ENCODE measurements around the gene LRRC73.
"Not testable (repeated sequence)": the region's sequence is repeated elsewhere in the genome, so short reads cannot be mapped to it uniquely, and the experiment has no call there.

The LRRC73 gene, protein sequence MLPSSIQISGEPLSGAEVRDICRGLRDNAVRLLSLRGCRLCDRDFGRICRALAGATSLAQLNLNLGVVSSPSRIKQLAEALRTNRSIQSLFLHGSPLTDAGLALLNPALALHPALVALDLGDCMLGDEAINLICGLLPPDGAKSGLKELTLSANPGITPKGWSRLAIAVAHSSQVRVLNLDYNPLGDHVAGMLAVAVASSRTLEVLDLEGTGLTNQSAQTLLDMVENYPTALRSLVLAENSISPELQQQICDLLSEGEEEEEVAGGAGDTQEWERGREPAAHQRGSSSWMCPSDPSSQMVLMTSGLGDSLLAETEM
- total RNA-seq: 0 to 0.98 (median 0.50) reads per million in 4 experiments

DNA sequence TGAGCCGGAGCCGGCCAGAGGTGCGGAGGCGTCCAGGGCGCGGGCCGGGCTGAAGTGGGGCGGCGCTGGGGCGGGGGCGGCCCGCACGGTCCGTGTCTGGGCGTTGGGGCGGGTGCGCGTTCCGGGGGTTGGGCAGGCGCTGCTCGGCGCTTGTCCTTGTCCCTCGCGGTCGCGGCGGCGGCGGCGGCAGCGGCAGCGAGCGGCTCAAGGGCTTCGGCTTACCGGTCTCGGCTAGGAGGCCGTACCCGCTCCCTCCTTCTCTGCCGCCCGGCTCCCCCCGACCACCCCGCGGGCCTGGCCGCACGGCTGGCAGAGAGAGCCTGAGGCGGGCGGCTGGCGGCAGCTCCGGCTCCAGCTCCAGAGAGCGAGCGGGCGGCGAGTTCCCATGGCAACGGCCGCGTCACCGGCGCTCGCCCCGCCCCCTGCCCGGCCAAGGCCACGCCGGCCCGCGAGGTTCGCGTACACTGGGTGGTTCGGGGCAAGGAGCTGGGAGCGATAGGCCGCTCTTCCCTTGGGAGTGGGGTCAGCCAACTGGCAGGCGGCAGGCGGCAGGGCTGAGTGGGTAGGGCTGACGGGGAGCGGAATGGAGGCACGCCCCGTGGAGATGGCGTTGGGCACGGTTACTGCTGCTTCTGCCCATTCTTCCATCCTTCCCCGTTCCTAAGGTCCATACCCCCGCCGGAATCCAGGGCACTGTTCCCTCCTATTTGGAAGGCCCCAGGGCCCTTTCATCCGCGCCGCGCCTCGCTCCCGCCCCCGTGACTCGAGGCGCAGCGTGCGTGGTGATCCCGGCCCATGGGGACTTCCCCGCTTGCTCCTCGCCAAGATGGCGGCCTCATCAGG lies at the start of gene LRRC73:
LRRC73 (minus strand) TSS at position 363 of the 843 bp plus-strand sequence. CDS start 561 bp downstream, outside the sequence.
- peak; percentile 59 for DNase-seq

DNA sequence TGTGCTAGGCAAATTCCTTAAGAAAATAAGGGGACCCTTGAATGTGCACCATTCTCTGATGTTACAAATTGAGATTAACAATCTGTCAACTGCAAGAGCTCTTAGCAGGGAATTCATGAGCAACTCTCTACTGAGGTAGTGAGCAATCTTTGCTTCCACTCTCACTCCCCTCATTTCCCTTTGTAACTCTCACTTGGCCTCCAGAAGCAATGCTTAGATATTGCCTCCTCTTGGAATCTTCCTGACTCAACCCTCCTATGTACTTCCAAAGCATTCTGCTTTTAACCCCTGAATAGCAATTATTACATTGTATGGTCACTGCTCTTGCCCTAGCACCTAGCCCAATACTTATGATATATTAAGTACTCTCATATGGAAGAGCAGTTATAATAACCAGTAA lies 49.2 kb upstream of the LRRC73 start:
- no peak for DNase-seq

DNA sequence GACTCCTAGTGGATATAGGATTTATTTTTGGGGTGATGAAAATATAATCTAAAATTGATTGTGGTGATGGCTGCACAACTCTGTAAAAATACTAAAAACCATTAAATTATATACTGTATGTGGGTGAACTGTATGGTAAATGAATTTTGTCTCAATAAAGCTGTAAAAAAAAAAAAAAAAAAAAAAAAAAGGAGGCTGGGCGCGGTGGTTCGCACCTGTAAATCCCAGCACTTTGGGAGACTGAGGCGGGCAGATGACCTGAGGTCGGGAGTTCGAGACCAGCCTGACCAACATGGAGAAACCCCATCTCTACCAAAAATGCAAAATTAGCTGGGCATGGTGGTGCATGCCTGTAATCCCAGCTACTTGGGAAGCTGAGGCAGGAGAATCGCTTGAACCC lies 47.5 kb upstream of the LRRC73 start:
- DNase-seq: not testable (repeated sequence)

DNA sequence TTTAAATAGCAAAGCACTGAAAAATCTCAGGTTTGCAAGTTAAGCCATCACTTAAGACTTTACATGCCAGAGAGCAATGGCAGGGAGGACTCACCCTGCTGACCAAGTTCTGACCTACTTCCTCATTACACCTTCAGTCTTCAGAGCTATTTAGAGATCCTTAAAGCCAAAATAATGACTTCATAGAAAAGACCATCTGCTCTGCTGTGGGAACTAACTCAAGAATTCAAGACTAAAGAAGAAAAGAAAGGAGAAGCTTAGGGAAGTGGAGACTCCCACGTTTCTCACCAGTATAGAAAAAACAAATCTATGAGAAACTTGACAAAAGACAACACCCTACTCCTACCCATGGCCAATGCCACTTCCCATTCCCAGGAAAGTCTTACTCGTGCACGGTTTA lies 37.1 kb upstream of the LRRC73 start:
- DNase-seq: no peak

DNA sequence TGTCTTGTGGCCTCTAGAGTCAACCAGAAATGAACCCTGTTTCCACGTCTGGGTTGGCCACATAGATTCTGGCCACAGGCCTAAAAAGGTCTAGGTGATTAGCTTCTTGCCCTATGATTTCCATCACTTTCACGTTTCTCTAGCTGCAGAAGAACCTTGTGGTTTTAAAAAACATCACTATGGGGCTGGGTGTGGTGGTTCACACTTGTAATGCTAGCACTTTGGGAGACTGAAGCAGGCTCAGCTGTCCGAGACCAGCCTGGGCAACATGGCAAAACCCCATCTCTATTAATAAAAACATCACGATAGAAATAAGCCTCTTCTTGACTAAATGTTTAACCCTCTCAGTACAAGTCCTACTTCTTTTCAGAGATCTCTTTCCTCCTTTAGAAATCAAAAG lies 34.3 kb upstream of the LRRC73 start:
- no peak for DNase-seq

DNA sequence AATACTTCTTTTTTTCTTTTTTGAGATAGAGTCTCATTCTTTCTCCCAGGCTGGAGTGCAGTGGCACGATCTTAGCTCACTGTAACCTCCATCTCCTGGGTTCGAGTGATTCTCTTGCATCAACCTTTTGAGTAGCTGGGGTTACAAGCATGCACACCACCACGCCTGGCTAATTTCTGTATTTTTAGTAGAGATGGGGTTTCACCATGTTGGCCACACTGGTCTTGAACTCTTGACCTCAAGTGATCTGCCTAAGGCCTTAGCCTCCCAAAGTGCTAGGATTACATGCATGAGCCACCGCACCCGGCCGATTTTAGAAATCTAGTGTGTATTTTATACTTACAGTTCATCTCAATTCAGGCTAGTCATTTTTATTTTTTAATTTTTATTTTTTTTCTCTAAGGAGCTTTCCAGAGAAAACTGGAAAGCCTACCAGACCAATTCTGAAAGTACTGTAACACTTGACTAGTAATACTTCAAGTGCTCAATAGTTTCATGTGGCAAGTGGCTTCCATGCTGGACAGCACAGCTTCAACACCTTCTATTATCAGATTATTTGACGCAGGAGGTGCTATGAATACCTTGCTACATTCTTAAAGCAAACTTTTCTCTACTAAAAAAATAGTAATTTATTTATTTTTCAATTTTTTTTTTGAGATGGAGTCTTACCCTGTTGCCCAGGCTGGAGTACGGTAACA lies 31.8 kb upstream of the LRRC73 start:
- DNase-seq: no peak

DNA sequence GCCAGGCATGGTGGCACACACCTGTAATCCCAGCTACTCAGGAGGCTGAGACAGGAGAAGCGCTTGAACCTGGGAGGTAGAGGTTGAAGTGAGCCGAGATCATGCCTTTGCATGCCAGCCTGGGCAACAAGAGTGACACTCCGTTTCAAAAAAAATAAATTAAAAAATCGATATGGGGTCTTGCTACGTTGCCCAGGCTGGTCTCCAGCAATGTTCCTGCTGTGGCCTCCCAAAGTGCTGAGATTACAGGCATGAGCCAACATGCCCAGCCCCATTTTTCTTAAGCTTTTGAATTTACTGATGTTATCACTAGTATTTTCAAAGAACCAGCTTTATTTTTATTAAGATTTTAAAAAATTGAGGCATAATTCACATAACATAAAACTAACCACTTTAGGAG lies 30.4 kb upstream of the LRRC73 start:
- no peak for DNase-seq

DNA sequence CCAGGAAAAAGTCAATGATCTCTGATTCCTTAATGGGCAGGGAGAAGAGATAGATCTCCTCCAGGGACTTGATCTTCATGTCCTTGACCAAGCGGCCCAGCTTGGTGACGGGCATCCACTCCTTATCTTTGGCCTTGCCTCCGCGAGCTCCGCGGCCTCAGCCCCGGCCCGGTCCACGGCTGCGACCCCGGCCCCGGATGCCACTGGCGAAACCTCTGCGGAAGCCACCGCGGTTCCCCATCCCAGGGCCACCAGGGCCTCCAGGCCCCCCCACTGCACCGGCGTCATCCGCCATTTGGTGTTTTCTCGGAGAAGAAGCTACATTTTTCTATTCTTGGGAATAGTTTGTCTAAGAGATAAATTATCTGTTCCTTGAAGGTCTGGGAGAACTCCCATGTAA lies 29.3 kb upstream of the LRRC73 start:
- DNase-seq: not testable (repeated sequence)

DNA sequence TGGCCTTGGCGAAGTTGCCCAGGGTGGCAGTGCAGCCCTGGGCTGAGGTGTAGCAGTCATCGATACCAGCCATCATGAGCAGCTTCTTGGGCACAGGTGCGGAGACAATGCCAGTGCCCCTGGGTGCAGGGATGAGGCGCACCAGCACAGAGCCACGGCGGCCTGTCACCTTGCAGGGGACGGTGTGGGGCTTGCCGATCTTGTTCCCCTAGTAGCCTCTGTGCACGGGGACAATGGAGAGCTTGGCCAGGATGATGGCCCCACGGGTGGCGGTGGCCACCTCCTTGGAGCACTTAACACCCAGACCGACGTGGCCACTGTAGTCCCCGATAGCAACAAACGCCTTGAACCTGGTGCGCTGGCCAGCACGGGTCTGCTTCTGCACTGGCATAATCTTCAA lies 28.8 kb upstream of the LRRC73 start:
- not testable (repeated sequence) for DNase-seq

DNA sequence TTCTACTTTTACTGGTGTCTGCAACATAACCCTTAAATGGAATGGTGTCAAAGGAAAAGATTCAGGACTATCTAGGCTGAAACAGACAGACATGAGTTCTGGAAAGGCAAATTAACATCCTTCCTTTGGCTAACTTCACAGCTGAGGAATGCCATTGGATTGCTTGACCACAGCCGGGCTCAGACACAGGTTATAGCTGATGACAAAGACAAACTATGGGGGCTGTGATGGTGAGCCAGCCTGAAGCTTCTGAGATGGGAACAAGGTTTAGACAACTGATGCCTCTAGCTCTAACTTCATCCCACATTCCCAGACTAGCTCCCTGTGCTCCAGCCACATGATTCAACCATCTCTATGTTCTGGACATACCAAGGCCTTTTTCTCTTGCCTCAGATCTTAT lies 22.1 kb upstream of the LRRC73 start:
- no peak for DNase-seq

DNA sequence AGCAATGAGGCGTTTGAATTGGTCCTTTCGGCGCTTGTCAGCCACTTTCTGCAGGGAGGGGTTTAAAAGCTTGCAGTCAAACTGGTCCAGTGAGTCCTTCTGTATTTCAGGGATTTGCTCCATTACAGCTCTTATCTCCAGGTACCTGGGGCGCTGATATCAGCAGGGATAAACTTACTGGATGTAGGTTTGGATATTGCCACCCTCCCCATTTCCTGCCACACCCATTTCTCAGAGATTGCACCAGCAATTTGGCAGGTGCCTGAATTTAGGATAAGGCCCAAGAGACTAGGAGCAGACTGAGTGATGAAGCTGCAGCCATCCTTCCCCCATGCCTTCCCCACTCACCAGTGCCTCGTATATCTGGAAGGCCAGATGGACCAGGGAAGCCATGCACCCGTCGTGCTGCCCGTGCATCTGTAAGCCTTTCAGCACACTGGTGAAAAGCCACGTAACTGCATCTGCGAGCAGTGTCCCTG lies 14.4 kb upstream of the LRRC73 start:
- no peak for DNase-seq

DNA sequence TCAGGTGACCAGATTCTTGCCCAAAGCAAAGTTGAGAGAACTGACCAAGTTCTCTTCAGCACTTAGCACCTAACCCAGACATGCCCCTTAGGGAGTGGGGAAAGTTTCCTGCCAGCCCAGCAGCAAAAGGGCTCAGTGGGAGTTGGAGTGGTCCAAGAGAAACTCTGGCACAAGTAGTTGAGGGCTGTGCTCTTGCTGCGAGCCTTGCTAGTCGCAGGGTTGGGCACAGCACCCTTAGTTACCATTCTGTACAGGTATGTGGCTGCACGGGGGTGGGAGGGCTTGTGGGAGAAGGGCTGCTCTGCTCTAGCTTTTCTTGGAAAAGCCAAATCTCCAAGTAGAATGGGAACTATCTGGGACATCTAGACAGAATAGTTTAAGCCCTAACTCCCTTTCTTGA lies 13.1 kb upstream of the LRRC73 start:
- no peak for DNase-seq

DNA sequence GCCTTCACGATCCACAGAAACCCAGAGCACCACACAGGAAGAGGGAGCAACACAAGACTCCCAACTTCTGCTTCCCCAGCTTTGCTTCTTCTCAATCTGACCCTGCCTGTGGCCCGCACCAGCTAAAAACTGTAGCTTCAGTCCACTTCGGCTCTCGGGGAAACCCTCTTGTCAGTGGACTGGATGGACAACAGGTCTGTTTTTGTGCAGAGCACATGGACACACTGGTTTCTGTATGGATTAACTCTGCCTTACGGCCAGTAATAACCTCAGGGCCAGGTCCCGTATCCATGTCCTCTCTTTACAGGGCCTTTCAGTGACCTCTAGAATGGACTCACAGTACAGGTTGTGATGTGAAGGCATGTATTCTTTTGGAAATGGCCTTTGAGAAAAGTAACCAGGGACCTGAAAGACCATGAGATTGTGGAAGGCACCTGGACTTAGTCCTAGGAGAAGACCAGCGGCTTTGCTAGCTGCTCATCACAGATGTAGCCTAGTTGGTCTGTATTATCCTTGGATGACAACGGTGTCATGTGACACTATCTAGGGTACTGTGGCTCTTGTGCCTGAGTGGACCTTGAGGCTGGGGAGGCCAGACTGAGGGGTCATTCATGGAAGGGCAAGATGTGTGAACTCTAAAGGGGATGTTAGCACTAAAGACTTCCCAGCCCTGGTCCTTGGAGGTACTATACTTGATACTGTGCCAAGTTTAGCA lies 12.6 kb upstream of the LRRC73 start:
- no peak for DNase-seq

DNA sequence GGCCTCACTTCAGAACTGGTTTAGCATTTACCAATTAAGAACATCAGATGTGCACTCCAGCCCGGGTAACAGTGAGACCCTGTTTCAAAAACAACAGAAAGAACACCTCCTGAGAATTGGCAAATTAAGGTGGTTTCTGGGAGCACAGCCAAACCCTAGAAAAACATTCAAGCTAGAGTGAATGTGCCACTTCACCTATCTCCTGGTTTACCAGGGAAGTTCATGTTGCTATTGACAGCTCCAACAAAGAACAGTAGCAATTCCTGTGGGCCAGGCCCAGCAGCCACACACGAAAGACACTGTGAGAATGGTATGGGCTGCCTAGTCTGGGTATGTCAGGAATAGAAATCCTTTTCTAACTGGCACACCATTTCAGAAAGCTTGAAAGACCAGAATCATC lies 11.7 kb upstream of the LRRC73 start:
- no peak for DNase-seq

DNA sequence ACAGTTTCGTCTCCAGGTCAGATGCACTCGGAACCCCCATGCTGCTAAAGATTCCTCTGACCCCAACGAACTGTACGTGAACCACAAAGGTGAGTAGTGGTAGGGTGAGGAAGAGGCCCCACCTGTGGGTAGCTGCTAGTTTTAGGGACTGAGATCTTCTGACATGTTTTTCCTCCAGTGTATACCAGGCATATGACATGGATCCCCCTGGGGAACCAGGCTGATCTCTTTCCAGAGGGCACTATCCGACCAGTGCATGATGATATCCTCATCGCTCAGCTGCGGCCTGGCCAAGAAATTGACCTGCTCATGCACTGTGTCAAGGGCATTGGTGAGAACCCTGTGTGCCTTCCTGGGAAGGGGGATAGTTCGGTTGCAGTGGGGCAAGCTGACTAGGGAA lies 10.0 kb upstream of the LRRC73 start:
- no peak for DNase-seq

DNA sequence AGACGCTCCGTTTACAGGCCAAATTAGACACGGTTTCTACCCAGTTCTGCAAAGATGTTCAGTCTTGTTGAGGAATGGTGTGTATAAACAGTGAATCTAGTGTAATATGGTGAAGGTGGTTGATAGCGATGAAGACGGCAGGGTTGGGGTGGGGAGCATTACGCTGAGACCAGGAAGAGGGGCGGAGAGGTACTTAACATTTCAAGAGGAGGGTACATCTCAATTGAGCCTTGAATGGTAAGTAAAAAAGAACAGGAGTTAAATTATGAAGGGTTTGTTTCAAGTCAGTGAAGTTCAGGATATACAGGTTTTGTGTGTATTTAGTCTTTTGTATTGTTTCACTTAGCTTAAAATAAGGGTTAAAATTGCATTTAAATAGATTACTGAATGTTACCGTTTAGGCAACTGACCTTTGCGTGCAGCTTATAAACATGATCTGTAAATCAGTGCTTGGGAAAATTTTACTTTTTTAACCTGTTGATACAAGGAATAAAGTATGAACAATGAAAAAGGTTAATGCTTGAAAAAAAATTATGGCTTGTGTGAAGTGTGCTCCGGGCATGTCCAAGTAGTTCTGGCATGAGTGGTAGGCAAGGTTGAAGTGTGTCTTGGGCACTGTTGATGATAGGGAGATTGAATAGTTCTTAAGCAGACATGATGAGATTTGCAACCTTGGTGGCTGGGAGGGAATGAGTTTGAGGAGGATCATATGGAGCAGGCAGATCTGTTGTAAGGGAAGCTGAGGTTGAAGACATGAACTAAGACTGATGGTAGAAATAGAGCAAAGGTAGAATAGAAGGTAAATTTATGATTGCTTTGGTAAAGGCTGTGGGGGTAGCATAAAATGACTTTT lies 7.6 kb upstream of the LRRC73 start:
- no peak for DNase-seq

DNA sequence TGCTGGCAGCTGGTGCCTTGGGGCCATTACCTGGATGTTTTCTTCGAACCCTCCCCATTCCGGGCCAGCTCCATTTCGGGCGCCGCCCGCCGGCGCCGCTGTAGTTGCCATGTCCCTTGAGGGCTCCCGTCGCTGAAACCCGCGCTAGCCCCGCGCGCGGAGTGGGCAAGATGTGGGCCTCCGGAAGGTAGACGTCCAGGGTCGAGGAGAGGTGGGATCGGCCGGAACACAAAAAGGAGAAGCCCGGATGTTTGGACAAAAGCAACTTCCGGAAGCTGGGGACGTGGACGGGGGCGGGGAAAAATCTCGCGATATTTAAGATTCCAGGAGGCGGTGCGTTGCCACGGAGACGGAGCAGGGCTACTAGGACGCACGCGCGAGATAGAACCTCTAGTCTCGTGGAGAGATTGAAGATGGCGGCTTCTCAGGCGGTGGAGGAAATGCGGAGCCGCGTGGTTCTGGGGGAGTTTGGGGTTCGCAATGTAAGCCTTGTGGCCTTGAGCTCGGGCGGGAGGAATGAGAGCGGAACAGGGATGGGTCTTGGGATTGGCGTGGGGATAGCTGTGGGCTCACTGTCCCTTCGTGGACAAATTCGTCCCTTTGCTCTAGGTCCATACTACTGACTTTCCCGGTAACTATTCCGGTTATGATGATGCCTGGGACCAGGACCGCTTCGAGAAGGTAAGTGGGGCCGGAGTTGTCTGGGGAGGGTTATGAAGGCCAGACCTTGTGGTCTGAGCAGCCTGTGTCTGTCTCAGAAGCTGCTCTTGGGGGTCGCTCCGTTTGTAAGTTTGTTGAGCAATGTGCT lies 6.8 kb upstream of the LRRC73 start, which contains the start of the genes POLR1C and YIPF3:
POLR1C (plus strand) TSS at position 393 of the 808 bp plus-strand sequence; CDS start at position 414, 21 bp downstream.
YIPF3 (minus strand) TSS at position 230 of the 808 bp plus-strand sequence; CDS start at position 111, 119 bp downstream.
- DNase-seq: peak; percentile 93

DNA sequence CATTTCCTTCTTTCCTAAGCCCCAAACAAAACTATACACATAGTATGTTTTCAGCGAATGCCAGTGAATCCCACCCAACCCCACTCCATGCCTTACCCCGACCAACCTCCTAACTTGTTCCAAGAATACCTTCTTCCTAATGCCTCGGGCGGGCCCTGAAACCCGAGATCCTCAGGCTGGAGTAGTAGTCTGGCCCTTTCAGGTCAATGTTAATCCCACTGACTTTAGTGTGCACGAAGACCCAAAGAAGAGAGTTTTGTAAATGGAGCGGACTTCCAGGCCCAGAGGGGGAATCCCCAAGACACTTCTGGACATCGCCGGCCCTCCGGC lies 6.2 kb upstream of the LRRC73 start:
- DNase-seq: no peak

DNA sequence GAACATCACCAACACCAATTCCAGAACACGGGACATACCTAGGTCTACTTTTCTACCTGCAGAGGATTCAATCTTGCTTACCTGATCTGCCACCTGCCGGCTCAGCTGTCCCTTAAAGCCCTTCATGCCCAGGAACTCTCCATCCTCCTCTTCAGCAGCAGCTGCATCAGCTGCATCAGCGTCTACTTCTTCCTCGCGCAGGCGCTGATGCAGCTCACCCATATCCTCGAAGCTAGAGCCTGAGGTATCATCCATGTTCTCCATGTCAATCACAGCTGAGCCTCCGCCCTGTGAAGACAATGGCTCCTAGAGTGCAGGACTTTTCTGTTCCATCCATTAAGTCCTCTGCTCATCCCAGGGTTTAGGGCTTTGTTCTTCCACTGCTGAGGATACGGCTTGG lies 5.7 kb upstream of the LRRC73 start:
- DNase-seq: no peak

DNA sequence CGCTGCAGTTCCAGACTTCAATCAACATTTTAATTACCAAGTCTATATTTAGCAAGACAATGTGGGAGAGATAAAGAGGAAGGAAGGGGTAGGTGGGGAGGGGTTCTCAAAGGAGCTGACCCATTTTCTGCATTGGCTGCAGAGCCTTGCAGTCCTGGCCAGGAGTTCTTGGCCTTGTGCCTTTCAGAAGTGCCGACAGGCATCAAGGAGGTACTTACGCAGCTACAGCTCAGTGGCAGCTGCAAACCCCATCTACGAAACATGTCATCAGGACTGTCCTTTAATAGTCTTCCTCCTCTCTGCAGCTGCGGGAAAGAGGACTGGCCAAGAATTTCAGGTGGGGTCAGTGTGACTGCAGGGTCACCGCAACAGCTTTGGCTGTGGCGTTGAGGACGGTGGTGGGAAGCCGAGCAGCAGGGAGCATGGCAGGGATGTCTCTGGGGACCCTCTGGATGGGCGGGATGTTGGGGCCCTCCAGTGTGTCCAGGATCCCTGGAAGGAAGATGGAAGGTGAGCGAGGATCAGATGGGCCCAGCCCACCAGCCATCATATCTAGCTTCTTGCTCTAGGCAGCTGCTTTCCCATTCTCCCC lies 1.8 kb upstream of the LRRC73 start:
- no peak for DNase-seq

Data from effector CD8-positive, alpha-beta T cell (primary cell).